Left ventricle myocardium superior (tissue), 1 donor: ENCODE results near the gene DEXI. TPM values are rescaled to one million over a fixed set of nuclear protein-coding genes. Genes with fewer than 3 reads are reported as not detected.
"Not testable (repeated sequence)": the region's sequence is repeated elsewhere in the genome, so short reads cannot be mapped to it uniquely, and the experiment has no call there.

Source experiments
- ATAC-seq: fragments of 200-7000 bp; cut with Tn5 transposase; one replicate; pipeline ENCODE4 v1.9.1; 2020; ENCODE audit warnings: mild to moderate bottlenecking, moderate library complexity
- DNase-seq: peaks from one replicate; pipeline ENCODE4 v3.0.0-alpha.2; 2020
- intact Hi-C: fragments of 100-400 bp; cut with micrococcal nuclease; formaldehyde crosslinking; loops from one replicate; pipeline ENCODE4 v1.11.0; 2022
- total RNA-seq: library from RNA; stranded (reverse); fragmentation: NEBNext Ultra II Directional; extraction: Animal tissue kit (Norgen Biotek cat#: 25700); gene quantifications from one replicate; pipeline ENCODE4 v1.2.1, GENCODE V29; 2021
- donor health status: DM: no; HTN: yes; CAD: no; lungs with severe emphysema.

DEXI gene
- total RNA-seq, 1 donor from 2014 or later: 124 TPM

GRCh38 chr16:10972108-10972818, 30.0 kb upstream of the DEXI start:
- no peak for ATAC-seq
- intact Hi-C loops: loop anchor here (5.0 to 10.0 kb wide), 2 partner anchors 285 to 383 kb away; partner anchors contain the start of gene SOCS1

GRCh38 chr16:10971560-10971961, 29.3 kb upstream of the DEXI start:
- intact Hi-C loops: loop anchor here (5.0 to 10.0 kb wide), 2 partner anchors 286 to 383 kb away; partner anchors contain the start of gene SOCS1
- ATAC-seq: peak; percentile 73
- no peak for DNase-seq

More at GRCh38 chr16:10972108-10972818, 30.0 kb upstream of the DEXI start:
- DNase-seq: no peak

GRCh38 chr16:10970065-10970464, 27.8 kb upstream of the DEXI start:
- ATAC-seq: no peak
- no peak for DNase-seq
- intact Hi-C loops: loop anchor here (5.0 to 10.0 kb wide), 2 partner anchors 287 to 385 kb away; partner anchors contain the start of gene SOCS1

DNA sequence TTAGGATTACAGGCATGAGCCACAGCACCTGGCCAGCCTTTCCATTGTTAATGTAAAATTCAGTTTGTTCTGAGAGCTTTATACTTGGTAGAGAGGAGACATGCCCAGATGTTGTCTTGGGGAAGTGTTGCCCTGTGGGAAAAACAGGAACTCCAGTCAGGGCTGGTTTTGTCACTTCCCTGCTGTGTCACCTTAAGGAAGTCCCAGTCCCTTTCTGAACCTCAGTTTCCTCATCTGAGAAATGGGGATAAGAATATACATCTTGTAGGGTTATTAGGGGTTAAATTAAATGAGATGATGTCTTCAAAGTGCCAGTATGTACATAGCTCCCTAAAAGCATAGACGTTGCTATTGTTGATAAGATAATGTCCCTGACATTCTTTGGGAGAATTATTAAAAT, 27.3 kb upstream of the DEXI start:
- no peak for ATAC-seq
- DNase-seq: no peak
- intact Hi-C loops: loop anchor here (5.0 to 10.0 kb wide), 2 partner anchors 288 to 385 kb away; partner anchors contain the start of gene SOCS1

DNA sequence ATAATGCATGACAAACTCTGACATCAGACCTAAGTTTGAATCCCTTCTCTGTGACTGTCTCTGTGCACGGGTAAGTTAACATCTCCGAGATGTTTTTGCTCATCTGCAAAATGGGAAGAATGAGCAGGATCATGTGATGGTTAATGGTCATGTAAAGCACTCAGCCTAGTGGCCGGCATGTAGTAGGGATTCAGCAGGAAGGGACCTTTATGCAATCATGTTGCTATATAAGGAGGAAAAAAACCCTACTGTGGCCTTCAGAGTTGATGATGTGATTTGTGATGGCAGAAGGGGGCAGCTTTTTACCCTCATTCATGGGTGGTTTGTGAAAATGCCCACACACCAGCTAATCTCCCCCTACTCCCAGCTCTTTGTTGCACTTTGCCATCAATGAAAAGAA, 26.2 kb upstream of the DEXI start:
- intact Hi-C loops: no loop called here
- DNase-seq: no peak
- no peak for ATAC-seq

DNA sequence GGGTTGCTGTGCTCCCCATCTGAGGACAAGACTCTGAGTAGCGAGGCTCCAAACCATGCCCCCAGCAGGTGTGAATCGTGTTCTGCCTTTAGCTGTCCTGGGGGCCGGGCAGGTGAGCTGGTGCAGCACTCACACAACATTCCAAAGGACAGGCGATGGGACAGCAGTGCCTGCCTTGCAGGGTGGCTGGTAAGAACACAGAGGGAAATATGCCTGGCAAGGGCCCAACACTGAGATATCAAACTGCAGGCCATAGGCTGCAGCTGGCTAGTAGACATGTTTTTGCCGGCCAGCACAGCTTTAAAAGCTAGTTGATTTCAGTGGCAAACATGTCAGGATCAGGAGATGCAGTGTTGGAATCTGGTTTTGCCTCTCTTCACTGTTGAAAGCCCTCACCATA, 25.7 kb upstream of the DEXI start:
- ATAC-seq (peak; percentile 60), DNase-seq (peak; percentile 45)
- intact Hi-C loops: no loop called here

GRCh38 chr16:10966559-10966958, 24.3 kb upstream of the DEXI start:
- intact Hi-C loops, DNase-seq, ATAC-seq: not testable (repeated sequence)

- DNase-seq: no peak
- ATAC-seq: no peak
- intact Hi-C loops: no loop called here
Observed at GRCh38 chr16:10966129-10966528, 23.9 kb upstream of the DEXI start.

DNA sequence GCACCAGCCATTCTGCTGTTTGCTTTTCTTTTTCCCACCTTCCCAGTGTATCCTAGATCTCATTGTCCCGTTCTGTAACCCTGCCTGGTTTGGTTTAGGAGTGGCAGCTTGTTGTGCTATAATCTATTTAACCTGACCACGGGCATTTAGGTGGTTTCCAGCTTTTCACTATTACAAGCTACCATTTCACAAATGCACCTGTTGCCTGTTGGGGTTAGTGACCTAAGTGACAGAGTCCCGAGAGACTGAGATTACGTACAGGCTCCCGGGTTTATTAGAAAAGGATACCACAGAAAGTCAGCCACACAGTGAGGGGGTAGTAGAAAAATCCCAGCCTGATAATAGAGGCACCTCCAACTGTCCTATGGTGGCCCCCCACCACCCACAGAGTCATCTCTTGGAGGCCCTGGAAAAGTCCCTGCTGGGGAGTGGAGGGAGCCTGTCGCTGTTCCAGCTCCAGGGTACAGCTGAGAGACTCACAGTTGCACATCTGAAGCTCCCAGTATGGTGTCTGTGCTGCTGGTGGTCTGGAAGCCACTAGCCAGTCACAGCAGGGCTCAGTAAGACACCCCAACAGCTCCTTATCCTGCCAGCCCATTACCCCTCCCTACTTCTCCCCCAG, 23.3 kb upstream of the DEXI start:
- intact Hi-C loops: no loop called here
- DNase-seq: no peak
- no peak for ATAC-seq

- intact Hi-C loops: no loop called here
- ATAC-seq: no peak
- no peak for DNase-seq
Observed at GRCh38 chr16:10964891-10965326, 22.6 kb upstream of the DEXI start.

GRCh38 chr16:10964039-10964890, 22.0 kb upstream of the DEXI start:
- ATAC-seq (peak; percentile 85), DNase-seq (peak; percentile 89)
- intact Hi-C loops: no loop called here

DNA sequence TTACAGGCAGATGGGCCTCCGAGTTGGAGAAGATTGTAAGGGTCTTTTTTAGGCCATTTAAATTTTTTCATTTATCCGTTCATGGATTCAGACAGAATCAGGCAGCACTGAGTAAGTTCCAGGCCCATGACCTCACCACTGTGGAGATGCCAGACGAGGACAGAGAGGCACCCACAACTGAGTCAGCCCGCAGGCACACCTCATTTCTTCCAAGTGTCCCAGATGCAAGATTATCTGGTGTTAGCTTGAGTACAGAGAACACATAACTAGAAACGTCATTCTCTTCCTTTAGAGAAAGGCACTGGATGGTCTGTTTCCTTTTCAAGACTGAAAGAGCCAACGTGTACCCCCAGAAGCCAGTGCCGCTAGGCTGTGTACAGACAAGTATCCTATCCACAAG, 19.0 kb upstream of the DEXI start:
- intact Hi-C loops: no loop called here
- ATAC-seq (peak; percentile 75), DNase-seq (peak; percentile 42)

DNA sequence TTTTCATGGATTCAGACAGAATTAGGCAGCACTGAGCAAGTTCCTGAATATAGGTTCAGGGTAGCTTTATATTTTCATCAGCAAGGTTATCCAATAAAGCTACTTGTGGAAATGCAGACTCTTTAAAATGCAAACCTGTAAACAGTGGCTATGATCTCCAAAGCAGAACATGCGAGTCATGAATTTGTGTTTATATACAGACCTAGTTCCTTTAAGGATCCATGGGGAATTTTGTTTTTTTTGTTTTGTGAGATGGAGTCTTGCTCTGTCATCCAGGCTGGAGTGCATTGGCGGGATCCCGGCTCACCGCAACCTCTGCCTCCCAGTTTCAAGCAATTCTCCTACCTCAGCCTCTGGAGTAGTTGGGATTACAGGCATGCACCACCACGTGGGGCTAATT, 16.9 kb upstream of the DEXI start:
- intact Hi-C loops: no loop called here
- DNase-seq (no peak), ATAC-seq (no peak)

DNA sequence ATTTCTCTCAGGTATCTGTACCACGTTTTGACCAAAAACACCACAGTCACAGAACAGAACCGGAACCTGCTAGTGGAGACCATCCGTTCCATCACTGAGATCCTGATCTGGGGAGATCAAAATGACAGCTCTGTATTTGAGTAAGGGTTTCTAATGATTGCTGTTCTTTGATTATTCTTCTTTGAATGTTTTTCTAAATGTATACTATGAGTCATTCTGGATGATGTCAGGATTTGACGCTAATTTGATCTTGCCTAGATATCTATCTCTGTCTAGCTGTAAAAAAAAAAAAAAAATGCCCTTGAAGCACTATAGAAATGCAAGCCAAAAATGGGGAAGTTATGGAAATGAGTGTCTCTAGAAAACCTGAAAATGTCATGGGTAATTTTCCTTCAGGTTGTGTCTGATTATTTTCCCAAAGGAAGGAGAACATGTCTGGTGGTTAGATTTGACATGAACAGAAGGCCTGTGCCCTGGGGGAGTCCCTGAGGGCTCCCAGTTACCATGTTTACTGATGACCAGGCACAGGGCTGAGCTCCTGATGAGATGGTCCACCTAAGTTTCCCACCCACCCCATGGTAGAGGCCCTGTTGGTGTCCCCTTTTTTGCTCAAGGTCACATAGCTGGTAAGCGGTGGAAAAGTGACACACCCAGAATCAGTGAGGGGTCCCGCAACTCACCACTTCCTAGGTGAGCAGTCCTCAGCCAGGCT, 15.7 kb upstream of the DEXI start:
- intact Hi-C loops: no loop called here
- ATAC-seq: no peak
- DNase-seq: no peak

DNA sequence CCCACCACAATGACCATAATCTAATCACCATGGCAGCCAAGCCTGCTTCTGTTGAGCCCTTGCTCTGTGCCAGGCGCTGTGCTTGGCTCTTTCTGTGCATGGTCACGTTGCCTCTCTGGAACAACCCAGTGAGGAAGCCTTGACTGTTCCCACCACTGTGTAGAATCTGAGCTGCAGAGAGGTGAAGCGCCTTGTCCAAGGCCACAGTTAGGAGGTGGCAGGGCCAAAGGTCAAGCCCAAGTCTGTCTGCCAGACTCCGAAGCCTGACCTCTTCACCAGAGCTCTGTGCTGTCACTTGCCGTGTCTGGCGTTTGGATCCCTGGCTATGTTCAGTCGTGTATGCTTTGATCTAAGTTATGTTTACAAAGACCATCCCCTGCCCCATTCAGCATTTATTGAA, 12.6 kb upstream of the DEXI start:
- no peak for ATAC-seq
- DNase-seq: no peak
- intact Hi-C loops: no loop called here

DNA sequence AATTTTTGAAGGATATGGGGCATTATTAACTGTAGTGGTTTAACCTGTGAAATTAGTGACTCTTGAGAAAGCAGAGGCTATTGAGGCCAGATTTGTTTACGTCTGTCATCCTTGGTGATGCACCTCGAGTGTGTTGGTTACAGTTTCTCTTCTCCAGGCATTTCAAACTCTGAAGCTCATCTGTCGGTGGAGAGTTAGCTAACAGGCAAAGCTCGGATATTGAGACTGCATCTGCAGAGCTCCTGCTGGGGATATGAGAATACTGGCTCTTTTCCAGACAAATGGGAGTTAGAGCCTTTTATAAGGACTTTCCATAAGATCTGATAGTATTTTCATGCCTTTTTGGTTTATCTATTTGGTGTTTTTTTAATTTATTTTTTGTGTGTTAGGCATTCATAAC, 8.8 kb upstream of the DEXI start:
- DNase-seq: no peak
- no peak for ATAC-seq
- intact Hi-C loops: no loop called here

- ATAC-seq (no peak), DNase-seq (no peak)
- intact Hi-C loops: no loop called here
Observed at GRCh38 chr16:10950393-10950792, 8.1 kb upstream of the DEXI start.

DNA sequence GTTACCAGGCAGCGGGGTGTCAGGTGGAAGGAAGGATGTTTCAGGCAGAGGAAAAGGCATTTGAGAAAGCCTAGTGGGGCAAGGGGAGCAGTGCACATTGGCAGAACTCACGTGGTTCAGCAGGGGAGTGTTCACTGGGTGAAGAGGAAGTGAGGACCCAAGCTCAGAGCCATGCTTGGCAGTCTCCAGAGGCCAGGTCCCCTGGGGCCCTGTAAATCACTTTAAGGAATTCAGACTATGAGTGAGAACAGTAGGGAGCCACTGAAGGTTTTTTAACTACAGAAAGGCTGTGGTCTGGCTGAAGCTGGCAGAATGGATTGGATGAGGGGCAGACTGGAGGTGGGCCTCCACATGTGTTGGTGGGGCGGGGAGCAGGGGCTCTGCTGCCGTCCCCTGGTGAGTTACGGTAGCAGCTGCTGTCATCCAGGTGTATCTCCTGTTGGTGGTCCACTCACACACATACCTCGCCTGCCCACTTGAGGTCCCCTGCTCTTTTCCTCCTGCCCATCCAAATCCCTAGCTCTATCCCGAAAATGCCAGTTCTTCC, 7.2 kb upstream of the DEXI start:
- no peak for DNase-seq
- no peak for ATAC-seq
- intact Hi-C loops: no loop called here

GRCh38 chr16:10947211-10947787, 5.0 kb upstream of the DEXI start:
- ATAC-seq: no peak
- no peak for DNase-seq
- intact Hi-C loops: no loop called here
